Smooth muscle cell of the brain vasculature (primary cell): ENCODE results near the gene WBP1L.
"Not testable (repeated sequence)": the region's sequence is repeated elsewhere in the genome, so short reads cannot be mapped to it uniquely, and the experiment has no call there.

Experiments used
- DNase-seq: peaks from one replicate; pipeline ENCODE4 v3.0.0-alpha.2; 2012; ENCODE audit warnings: low read depth, low spot score

The WBP1L gene

DNA sequence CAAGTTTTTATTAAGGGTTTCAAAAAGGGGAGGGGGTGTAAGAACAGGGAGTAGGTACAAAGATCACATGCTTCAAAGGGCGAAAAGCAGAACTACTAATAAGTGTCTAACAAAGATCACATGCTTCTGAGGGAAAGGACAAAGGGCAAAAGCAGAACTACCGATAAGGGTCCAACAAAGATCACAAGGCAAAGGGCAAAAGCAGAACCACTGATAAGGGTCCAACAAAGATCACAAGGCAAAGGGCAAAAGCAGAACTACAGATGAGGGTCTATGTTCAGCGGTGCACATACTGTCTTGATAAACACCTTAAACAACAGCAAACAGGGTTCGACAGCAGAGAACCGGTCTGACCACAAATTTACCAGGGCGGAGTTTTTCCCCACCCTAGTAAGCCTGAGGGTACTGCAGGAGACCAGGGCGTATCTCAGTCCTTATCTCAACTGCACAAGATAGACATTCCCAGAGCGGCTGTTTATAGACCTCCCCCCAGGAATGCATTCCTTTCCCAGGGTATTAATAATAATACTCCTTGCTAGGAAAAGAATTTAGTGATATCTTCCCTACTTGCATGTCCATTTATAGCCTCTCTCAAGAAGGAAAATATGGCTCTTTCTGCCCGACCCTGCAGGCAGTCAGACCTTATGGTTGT, 94.7 kb downstream of the WBP1L start:
- not testable (repeated sequence) for DNase-seq

DNA sequence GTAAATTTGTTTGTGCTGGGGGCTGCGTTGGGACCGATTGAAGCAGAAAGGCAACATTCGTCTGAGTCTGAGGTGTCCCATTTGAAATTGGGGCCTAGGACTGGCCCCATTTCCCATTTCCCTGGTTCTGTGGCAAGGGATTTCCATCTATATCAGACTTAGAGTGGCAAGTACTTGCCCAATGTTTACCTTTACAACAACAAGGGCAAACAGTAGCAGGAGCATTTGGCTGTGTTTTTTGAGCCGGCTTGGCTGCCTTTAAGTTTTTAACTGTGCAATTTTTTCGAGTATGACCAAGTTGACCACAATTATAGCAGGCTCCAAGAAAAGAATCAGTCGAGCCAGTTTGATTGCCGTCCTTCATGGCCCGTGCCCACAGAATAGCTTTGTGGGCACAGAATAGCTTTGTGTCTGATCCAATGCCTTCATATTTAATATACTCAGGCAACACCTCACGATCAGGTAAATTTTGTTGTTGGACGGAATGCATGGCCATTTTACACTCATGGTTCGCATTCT, 98.1 kb downstream of the WBP1L start:
- no peak for DNase-seq

- not testable (repeated sequence) for DNase-seq
These were observed 99.4 kb downstream of the WBP1L start for GRCh38 chr10:102843139-102843538.

DNA sequence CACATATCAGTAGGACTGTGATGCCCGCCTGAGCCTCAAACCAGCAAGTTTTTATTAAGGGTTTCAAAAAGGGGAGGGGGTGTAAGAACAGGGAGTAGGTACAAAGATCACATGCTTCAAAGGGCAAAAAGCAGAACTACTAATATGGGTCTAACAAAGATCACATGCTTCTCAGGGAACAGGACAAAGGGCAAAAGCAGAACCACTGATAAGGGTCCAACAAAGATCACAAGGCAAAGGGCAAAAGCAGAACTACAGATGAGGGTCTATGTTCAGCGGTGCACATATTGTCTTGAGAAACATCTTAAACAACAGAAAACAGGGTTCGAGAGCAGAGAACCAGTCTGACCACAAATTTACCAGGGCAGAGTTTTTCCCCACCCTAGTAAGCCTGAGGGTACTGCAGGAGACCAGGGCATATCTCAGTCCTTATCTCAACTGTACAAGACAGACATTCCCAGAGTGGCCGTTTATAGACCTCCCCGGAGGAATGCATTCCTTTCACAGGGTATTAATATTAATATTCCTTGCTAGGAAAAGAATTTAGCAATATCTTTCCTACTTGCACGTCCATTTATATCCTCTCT, 100.5 kb downstream of the WBP1L start:
- not testable (repeated sequence) for DNase-seq

- no peak for DNase-seq
These were observed 101.7 kb downstream of the WBP1L start for GRCh38 chr10:102845352-102845902.

- DNase-seq = no peak
These were observed 106.3 kb downstream of the WBP1L start for GRCh38 chr10:102850025-102850518.

DNA sequence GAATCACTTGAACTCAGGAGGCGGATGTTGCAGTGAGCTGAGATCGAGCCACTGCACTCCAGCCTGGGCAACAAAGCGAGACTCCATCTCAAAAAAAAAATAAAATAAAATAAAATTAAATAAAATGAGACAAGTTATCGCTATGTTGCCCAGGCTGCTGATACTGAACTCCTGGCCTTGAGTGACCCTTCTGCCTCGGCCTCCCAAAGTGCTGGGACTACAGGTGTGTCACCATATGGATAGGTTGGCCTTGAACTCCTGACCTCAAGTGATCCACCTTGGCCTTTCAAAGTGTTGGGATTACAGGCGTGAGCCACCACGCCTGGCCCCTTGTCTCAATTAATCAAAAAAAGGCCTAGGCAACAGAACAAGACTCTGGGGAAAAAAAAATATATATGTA, 109.5 kb downstream of the WBP1L start:
- not testable (repeated sequence) for DNase-seq

DNA sequence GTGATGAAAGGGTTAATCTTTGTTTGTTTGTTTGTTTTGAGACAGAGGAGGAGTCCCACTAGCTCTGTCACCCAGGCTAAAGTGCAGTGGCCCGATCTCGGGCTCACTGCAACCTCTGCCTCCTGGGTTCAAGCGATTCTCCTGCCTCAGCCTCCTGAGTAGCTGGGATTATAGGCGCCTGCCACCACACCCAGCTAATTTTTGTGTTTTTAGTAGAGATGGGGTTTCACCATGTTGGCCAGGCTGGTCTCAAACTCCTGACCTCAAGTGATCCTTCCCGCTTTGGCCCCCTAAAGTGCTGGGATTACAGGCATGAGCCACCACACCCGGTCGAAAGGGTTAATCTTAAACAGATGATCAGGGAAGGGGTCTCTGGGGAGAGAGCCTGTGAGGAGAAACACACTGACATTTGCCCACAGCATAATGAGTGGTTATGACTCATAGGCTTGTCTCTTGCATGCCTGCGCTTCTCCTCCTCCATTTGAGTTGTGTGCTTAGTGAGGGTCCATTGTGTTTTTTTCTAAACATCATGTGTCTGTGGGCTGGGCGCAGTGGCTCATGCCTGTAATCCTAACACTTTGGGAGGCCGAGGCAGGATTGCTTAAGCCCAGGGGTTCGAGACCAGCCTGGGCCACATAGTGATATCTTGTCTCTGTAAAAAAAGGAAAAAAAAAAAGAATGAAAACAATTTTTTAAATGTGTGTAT, 112.1 kb downstream of the WBP1L start:
- DNase-seq = peak; percentile 90

- DNase-seq = no peak
These were observed 113.1 kb downstream of the WBP1L start for GRCh38 chr10:102856758-102857424.

- DNase-seq = no peak
These were observed 116.2 kb downstream of the WBP1L start for GRCh38 chr10:102859911-102860310.

GRCh38 chr10:102863660-102864059, 119.9 kb downstream of the WBP1L start:
- DNase-seq = no peak

GRCh38 chr10:102865620-102866019, 121.9 kb downstream of the WBP1L start:
- DNase-seq = no peak
